Measurements from ENCODE around the gene SLC38A9. TPM values are rescaled to one million over a fixed set of nuclear protein-coding genes. Genes with fewer than 3 reads are reported as not detected.

SLC38A9 gene
- total RNA-seq, 1 donor from 2014 or later = 40.6 TPM

DNA sequence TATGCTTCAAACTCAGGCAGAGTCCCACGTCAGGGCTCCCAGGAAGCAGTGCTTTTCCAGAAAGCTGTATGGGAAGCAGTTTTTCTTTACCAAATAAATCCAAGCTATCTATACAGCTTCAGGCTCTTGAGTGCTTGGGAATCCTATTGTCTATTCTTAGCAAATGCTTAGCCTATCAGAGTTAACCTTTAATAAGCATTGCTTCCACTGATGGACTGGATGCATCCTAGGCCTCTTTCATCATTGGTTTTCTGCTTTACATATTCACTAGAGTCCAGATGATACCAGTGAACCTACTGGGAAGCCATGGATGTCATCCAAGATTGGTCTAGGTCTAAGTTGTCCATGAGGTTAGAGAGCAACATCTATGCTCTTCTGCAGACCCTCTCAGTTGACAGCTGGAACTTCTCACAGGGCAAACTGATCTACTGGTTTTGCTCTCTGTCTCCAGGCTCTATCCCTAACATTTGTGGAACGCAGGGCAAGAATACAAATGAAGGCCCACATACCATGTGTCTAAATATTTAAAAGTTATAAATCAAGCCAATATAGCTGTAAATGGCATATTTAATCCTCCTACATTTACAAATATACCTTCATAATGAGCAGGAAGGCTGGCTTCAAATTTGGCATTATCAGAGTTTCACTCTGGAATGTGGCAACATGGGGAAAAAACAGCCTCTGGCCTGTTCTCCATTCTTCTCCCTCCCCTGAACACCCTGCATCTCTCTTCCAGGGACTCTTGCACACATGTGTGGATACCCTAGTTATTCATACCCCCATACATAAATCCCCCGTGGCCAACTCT lies 127.5 kb downstream of the SLC38A9 start:
- intact Hi-C loops (cut with micrococcal nuclease) = no loop called here

DNA sequence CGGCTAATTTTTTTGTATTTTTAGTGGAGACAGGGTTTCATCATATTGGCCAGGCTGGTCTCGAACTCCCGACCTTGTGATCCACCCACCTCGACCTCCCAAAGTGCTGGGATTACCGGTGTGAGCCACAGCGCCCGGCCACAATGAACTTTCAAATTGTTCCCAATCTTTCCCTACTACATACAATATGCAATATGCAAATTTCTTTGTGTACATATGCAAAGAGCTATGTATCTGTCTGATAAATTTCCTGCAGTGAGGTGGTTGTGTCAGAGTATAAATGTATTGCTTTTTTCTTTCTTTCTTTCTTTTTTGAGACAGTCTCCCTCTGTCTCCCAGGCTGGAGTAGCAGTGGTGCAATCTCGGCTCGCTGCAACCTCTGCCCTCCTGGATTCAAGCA lies 128.5 kb downstream of the SLC38A9 start:
- intact Hi-C loops (cut with micrococcal nuclease) = no loop called here

DNA sequence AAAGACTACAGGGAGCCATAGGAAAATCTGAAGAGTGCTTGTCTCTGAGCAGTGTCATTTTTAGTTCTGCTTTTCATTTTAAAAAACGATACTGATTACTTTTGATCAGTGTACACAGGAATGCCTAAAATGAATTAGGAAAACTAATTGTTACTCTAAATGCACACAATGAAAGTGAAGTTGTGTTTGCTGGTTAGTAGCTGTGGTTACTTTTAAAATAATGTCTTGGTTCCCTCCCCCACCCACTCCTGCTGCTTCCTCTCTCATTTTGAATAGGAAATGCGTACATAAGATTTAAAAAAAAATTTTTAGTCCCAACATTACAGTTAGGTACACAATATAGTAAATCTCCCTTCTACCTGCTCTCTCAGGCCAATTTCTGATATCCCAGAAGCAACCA lies 129.9 kb downstream of the SLC38A9 start:
- intact Hi-C loops (cut with micrococcal nuclease) = no loop called here

DNA sequence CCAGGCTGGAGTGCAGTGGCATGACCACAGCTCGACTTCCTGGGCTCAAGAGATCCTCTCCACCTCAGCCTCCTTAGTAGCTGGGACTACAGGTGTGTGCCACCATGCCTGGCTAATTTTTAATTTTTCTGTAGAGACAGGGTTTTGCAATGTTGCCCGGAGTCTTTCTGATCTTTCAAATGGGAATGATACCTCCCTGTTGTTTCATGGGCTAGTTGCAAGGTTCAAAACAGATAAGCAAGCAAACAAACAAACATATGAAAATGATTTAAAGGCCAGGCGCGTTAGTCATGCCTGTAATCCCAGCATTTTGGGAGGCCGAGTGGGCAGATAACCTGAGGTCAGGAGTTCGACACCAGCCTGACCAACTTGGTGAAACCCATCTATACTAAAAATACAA lies 132.1 kb downstream of the SLC38A9 start:
- intact Hi-C loops (cut with micrococcal nuclease) = no loop called here

DNA sequence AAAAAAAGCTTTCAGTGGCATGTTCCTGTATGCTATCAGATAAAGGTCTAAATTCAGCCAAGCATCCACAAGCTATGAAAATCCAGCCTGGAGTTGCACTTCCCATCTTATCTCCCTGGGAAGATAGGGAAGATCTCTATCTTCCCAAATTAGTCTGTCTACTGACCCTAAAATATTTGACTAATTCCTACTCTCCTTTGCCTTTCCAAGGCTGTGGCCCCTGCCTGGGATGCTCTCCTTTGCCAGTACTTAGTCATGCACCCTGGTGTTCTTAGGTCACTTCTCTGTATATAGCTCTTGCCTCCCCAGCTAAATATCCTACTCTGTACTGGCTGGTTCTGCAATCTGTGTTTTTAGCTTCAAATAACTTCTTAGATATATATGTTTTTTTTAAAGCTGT lies 133.4 kb downstream of the SLC38A9 start:
- intact Hi-C loops (cut with micrococcal nuclease) = no loop called here

DNA sequence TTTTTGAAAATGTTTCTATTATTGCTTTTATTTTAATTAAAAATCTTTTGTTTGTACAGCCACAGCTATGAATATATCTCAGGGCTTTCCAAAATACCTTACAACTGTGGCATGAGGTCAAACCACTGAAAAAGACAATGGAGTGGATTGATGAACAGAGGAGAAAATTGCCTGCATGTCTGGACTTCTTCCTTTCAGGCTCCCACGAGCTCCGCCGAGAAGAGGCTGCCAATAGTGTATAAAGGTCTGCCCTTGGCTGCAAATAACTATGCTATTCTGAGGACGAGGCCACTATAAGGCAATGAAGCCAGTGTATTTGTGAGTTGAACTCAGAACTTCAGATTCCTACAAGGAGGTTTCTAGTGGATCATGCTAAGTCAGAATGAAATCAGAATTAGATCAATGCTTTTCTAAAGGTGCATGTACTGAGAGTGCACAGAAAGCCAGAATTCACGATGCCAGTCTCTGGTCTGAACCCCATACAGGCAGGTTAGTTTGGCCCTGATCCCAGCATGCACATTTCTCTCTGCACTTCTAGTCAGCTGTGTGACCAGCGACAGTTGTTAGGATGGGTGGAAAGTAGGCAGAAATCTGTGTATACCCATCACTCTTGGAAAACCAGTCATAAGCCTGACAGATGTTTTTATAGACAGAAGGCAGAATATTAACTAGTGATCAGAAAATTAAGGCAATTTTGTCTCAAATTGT lies 134.6 kb downstream of the SLC38A9 start:
- intact Hi-C loops (cut with micrococcal nuclease) = no loop called here

DNA sequence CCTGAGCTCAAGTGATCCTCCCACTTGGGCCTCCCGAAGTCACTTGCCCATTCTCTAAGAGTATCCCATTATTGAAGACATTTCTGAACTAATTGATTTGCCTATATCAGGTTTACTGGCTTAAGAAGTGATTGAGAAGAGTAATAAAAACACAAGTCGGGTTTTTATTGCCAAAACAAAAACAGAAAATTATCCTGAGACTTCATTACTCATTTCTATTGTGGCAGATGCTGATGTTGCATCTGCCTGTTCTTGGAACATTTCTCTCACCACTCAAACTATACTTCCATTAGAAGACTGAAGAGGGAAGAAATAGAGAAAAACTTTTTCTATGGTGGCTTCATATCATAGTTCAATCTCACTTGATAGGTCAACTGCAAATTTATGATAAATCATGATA lies 135.5 kb downstream of the SLC38A9 start:
- intact Hi-C loops (cut with micrococcal nuclease) = no loop called here

Other genes with a start within 250 kb of the SLC38A9 start
- 20.2 and 20.8 TPM in 2 replicates for gene PLPP1, start 177.4 kb downstream of the SLC38A9 start, total RNA-seq
- gene DDX4, start 25.7 kb upstream of the SLC38A9 start, total RNA-seq = 0.83 and 1.3 TPM in 2 replicates
- gene IL31RA, start 139.0 kb upstream of the SLC38A9 start, total RNA-seq = 2.9 and 3.2 TPM in 2 replicates

Measured in T-helper 1 cell treated with Interleukin-12 subunit alpha and Interleukin-12 subunit beta and Interleukin-4 antibody, amounts not matched to agents 30 ng/mL and 1 ng/mL, for 36 hours (primary cell).